ENCODE measurements around the gene NRBF2. TPM values are rescaled to one million over a fixed set of nuclear protein-coding genes. Genes with fewer than 3 reads are reported as not detected.

The NRBF2 gene
- total and polyA plus RNA-seq, 2 of the 4 experiments (the other 2 are of a cell fraction), result 19.9 to 20.6 TPM

- no peak overlapping the region for H3K4ac ChIP-seq (ENCODE audit: low read depth, low read length)
- no peak overlapping the region for H3K27ac ChIP-seq (ENCODE audit: insufficient read depth, low read length)
- H2AK5ac ChIP-seq (ENCODE audit: low read depth, low read length), result no peak overlapping the region
- H3K79me1 ChIP-seq (ENCODE audit: low read depth in 1 of 2, low read length in 2 of 2), result no peaks in the 10 kb centered on the region
- H4K91ac ChIP-seq (ENCODE audit: insufficient read depth, low read depth, low read length), result no peak overlapping the region
- H3K9ac ChIP-seq (ENCODE audit: low read depth, low read length), result no peak overlapping the region
- no peaks in the 10 kb centered on the region for H3K4me1 ChIP-seq (ENCODE audit: control insufficient read depth, insufficient read depth, low read length)
- ATAC-seq (ENCODE audit: low read depth) (no peak), DNase-seq (no peak)
- intact Hi-C loops (cut with micrococcal nuclease), result no loop called here
- H3K9me3 ChIP-seq (ENCODE audit: control insufficient read depth, insufficient read depth, low read length), result no peaks in the 10 kb centered on the region
- dilution Hi-C loops (cut with HindIII; ENCODE audit: low sequenced_read_pairs, unreplicated experiment), result no loop called here
- no peak for TF ChIP-seq NFE2L2 (IDR thresholded peaks at IDR 0.05; ENCODE audit: low read depth, low read length)
- no peak for TF ChIP-seq BHLHE40 (IDR thresholded peaks at IDR 0.05; ENCODE audit: low read depth, low read length)
- no peak for TF ChIP-seq FOS (IDR thresholded peaks at IDR 0.05; ENCODE audit: low read depth, low read length)
- no peak for TF ChIP-seq CTCF (conservative IDR thresholded peaks at IDR 0.05; ENCODE audit: low read depth, low read length)
- TF ChIP-seq, protein P1, sequence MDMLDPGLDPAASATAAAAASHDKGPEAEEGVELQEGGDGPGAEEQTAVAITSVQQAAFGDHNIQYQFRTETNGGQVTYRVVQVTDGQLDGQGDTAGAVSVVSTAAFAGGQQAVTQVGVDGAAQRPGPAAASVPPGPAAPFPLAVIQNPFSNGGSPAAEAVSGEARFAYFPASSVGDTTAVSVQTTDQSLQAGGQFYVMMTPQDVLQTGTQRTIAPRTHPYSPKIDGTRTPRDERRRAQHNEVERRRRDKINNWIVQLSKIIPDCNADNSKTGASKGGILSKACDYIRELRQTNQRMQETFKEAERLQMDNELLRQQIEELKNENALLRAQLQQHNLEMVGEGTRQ (IDR thresholded peaks at IDR 0.05; ENCODE audit: low read depth, low read length), result no peak
- no peak for TF ChIP-seq RFX5 (IDR thresholded peaks at IDR 0.05; ENCODE audit: low read depth, low read length)
- no peak for TF ChIP-seq CEBPB (IDR thresholded peaks at IDR 0.05; ENCODE audit: low read depth, low read length)
- no peak for TF ChIP-seq POLR2A (IDR thresholded peaks at IDR 0.05; ENCODE audit: low read depth, low read length)
- no peak for TF ChIP-seq MXI1 (IDR thresholded peaks at IDR 0.05; ENCODE audit: borderline replicate concordance, low read depth, low read length)
- TF ChIP-seq MAZ (IDR thresholded peaks at IDR 0.05; ENCODE audit: borderline replicate concordance, low read depth, low read length), result no peak
- no peak for TF ChIP-seq MAFK (IDR thresholded peaks at IDR 0.05; ENCODE audit: low read depth, low read length)
- no peak for TF ChIP-seq RAD21 (IDR thresholded peaks at IDR 0.05; ENCODE audit: low read length)
- H2BK120ac ChIP-seq (ENCODE audit: low read depth, low read length), result no peak overlapping the region
- BruUV-seq (replicated peaks), result no TSS peak
- H2BK20ac ChIP-seq (ENCODE audit: low read depth, low read length), result no peak overlapping the region
- no peak overlapping the region for H4K8ac ChIP-seq (ENCODE audit: low read depth in 2 of 2, low read length in 2 of 2)
- H3K27me3 ChIP-seq (ENCODE audit: control insufficient read depth, insufficient read depth, low read length), result no peaks in the 10 kb centered on the region
- H3K18ac ChIP-seq (ENCODE audit: low read depth, low read length), result no peak overlapping the region
- H2BK15ac ChIP-seq (ENCODE audit: low read depth, low read length), result no peak overlapping the region
- in situ Hi-C loops (cut with MboI; ENCODE audit: low sequenced_read_pairs), result no loop called here
- H3K36me3 ChIP-seq (ENCODE audit: control insufficient read depth, insufficient read depth, low read length), result no peaks in the 10 kb centered on the region
- H3K23ac ChIP-seq (ENCODE audit: low read depth, low read length), result no peak overlapping the region
- no peaks in the 10 kb centered on the region for H3K9me1 ChIP-seq (ENCODE audit: insufficient read depth, low read length)
- H4K20me1 ChIP-seq (ENCODE audit: insufficient read depth, low read length), result no peaks in the 10 kb centered on the region
- H3K4me2 ChIP-seq (ENCODE audit: low read depth, low read length), result no peak overlapping the region
- H2AFZ ChIP-seq (replicated peaks; ENCODE audit: low read length, poor library complexity), result no peak overlapping the region
- H2AK9ac ChIP-seq (replicated peaks; ENCODE audit: low read depth, low read length, poor library complexity), result no peak overlapping the region
- no peak overlapping the region for H2BK5ac ChIP-seq (ENCODE audit: low read depth, low read length, poor library complexity, severe bottlenecking)
- no peak overlapping the region for H4K5ac ChIP-seq (ENCODE audit: low read depth, low read length)
- H3K4me3 ChIP-seq (ENCODE audit: insufficient read depth, low read depth, low read length), result no peak overlapping the region
- ChIA-PET CTCF (no interaction called here), POLR2A (ENCODE audit: unreplicated experiment) (no interaction called here)
- H3K56ac ChIP-seq (ENCODE audit: extremely low read depth, insufficient read depth, low read length), result no peak overlapping the region
- H3K14ac ChIP-seq (replicated peaks; ENCODE audit: low read depth, low read length), result no peak overlapping the region
These were observed 33.4 kb upstream of the NRBF2 start for GRCh38 chr10:63099734-63100133.

Measured in IMR-90 (cell line).